GM18907 (cell line): Measurements from ENCODE around the gene RENBP.

ENCODE experiments used
- ATAC-seq: cut with Tn5 transposase; IDR thresholded peaks from one replicate; pipeline ENCODE4 v1.9.1; 2021; ENCODE audit warnings: mild to moderate bottlenecking, moderate library complexity; ENCODE audit not compliant: unreplicated experiment

Gene RENBP

GRCh38 chrX:153921511-153922446, 22.7 kb downstream of the RENBP start:
- no peak for ATAC-seq

- no peak for ATAC-seq
Observed at GRCh38 chrX:153921070-153921469, 23.4 kb downstream of the RENBP start.

- ATAC-seq, result no peak
Observed at GRCh38 chrX:153920546-153920945, 23.9 kb downstream of the RENBP start.

GRCh38 chrX:153919281-153919680, 25.2 kb downstream of the RENBP start:
- ATAC-seq, result no peak

GRCh38 chrX:153917869-153918268, 26.6 kb downstream of the RENBP start:
- no peak for ATAC-seq

GRCh38 chrX:153913701-153914100, 30.7 kb downstream of the RENBP start:
- no peak for ATAC-seq

- no peak for ATAC-seq
Observed at GRCh38 chrX:153913211-153913610, 31.2 kb downstream of the RENBP start.

GRCh38 chrX:153911798-153912197, 32.6 kb downstream of the RENBP start:
- no peak for ATAC-seq

GRCh38 chrX:153910446-153910845, 34.0 kb downstream of the RENBP start:
- no peak for ATAC-seq

- ATAC-seq, result no peak
Observed at GRCh38 chrX:153909980-153910360, 34.5 kb downstream of the RENBP start.

- ATAC-seq, result no peak
Observed at GRCh38 chrX:153909024-153909979, 35.1 kb downstream of the RENBP start.

GRCh38 chrX:153908219-153908860, 36.1 kb downstream of the RENBP start:
- ATAC-seq, result no peak

- ATAC-seq, result no peak
Observed at GRCh38 chrX:153907456-153907855, 37.0 kb downstream of the RENBP start.

- ATAC-seq, result no peak
Observed at GRCh38 chrX:153906126-153906917, 38.1 kb downstream of the RENBP start.

GRCh38 chrX:153905481-153906095, 38.9 kb downstream of the RENBP start:
- ATAC-seq, result no peak

- no peak for ATAC-seq
Observed at GRCh38 chrX:153903991-153904957, 40.2 kb downstream of the RENBP start, which contains the start of gene AVPR2. AVPR2 (plus strand) TSS chrX:153904673; CDS start chrX:153905146, 473 bp downstream.

GRCh38 chrX:153903238-153903980, 41.0 kb downstream of the RENBP start:
- no peak for ATAC-seq

GRCh38 chrX:153902385-153902784, 42.1 kb downstream of the RENBP start:
- no peak for ATAC-seq
